CD14-positive monocyte (primary cell): ENCODE measurements around the gene TMEM144. TPM values are rescaled to one million over a fixed set of nuclear protein-coding genes. Genes with fewer than 3 reads are reported as not detected.
A peak's percentile ranks its signal among the peaks of the same experiment; 100 is the strongest.

ENCODE experiments used
- DNase-seq, 3 donors: peaks; one replicate each; pipeline ENCODE4 v3.0.0-alpha.2; 2011 to 2022
- H2AFZ ChIP-seq: 2 replicates; pipeline ENCODE4 v1.6.0; 2012; ENCODE audit warnings: mild to moderate bottlenecking, low read depth, low read length, inconsistent platforms; ENCODE audit not compliant: insufficient read depth, poor library complexity, severe bottlenecking
- H3K27ac ChIP-seq, 2 donors: 1 replicate in 1 of 2; 2 replicates in 1 of 2; pipeline ENCODE4 v1.5.1; 2012 to 2013; ENCODE audit warnings: low read length in 2 of 2, control low read depth in 1 of 2, inconsistent platforms in 1 of 2, low read depth in 1 of 2, mild to moderate bottlenecking in 1 of 2
- H3K27me3 ChIP-seq, 2 donors: one replicate each; pipeline versions ENCODE4 v1.6.0 to v1.6.1; 2011 to 2013; ENCODE audit warnings: low read length in 2 of 2; ENCODE audit not compliant: control insufficient read depth in 2 of 2, insufficient read depth in 2 of 2
- H3K36me3 ChIP-seq, 2 donors: replicated peaks in 1 of 2; 1 replicate in 1 of 2; 2 replicates in 1 of 2; pipeline versions ENCODE4 v1.5.1 to v1.6.1; 2012 to 2013; ENCODE audit warnings: low read length in 2 of 2, control low read depth in 1 of 2, inconsistent platforms in 1 of 2, mild to moderate bottlenecking in 1 of 2; ENCODE audit not compliant: insufficient read depth in 2 of 2, control insufficient read depth in 1 of 2
- H3K4me1 ChIP-seq, 2 donors: 1 replicate in 1 of 2; 2 replicates in 1 of 2; pipeline versions ENCODE4 v1.5.1 to v1.6.1; 2012 to 2013; ENCODE audit warnings: low read length in 2 of 2, control low read depth in 1 of 2, inconsistent platforms in 1 of 2, mild to moderate bottlenecking in 1 of 2, moderate library complexity in 1 of 2; ENCODE audit not compliant: insufficient read depth in 2 of 2, control insufficient read depth in 1 of 2
- H3K4me2 ChIP-seq: replicated peaks from 2 replicates; pipeline ENCODE3; 2012; ENCODE audit warnings: low read length, moderate library complexity, mild to moderate bottlenecking; ENCODE audit not compliant: poor library complexity, severe bottlenecking; ENCODE audit errors: extremely low read depth
- H3K4me3 ChIP-seq, 3 experiments: fragments of 200-600 bp in 1 of 3; sonication (generic) in 1 of 3; replicated peaks in 1 of 3; 1 replicate in 2 of 3; 2 replicates in 1 of 3; pipeline ENCODE4 v1.5.1; 2011 to 2013; ENCODE audit warnings: low read length in 3 of 3, mild to moderate bottlenecking in 3 of 3, control low read depth in 2 of 3, low read depth in 2 of 3, inconsistent platforms in 1 of 3, moderate library complexity in 1 of 3
- H3K79me2 ChIP-seq: 2 replicates; pipeline ENCODE4 v1.6.0; 2012; ENCODE audit warnings: mild to moderate bottlenecking, control low read depth, inconsistent platforms, low read length, moderate library complexity; ENCODE audit not compliant: insufficient read depth
- H3K9ac ChIP-seq: 2 replicates; pipeline ENCODE4 v1.6.0; 2017; ENCODE audit warnings: low read length, mild to moderate bottlenecking; ENCODE audit not compliant: insufficient read depth, poor library complexity, severe bottlenecking
- H3K9me3 ChIP-seq, 2 donors: replicated peaks in 1 of 2; 1 replicate in 1 of 2; 2 replicates in 1 of 2; pipeline versions ENCODE4 v1.5.1 to v1.6.1; 2012 to 2013; ENCODE audit warnings: low read length in 2 of 2, control low read depth in 1 of 2; ENCODE audit not compliant: control insufficient read depth in 1 of 2, insufficient read depth in 1 of 2
- H4K20me1 ChIP-seq: 2 replicates; pipeline ENCODE4 v1.6.0; 2012; ENCODE audit warnings: mild to moderate bottlenecking, low read length, control low read depth, moderate library complexity; ENCODE audit not compliant: insufficient read depth
- H3K27ac Mint-ChIP-seq, 7 donors: one replicate each; pipeline ENCODE4 v1.8.0; 2020; ENCODE audit warnings: mild to moderate bottlenecking in 7 of 7, mixed read lengths in 7 of 7, moderate library complexity in 6 of 7, inconsistent platforms in 2 of 7
- H3K27me3 Mint-ChIP-seq, 3 donors: one replicate each; pipeline ENCODE4 v1.8.0; 2021 to 2022; ENCODE audit warnings: low read depth in 3 of 3, mild to moderate bottlenecking in 3 of 3, mixed read lengths in 3 of 3, moderate library complexity in 3 of 3, inconsistent platforms in 1 of 3
- H3K36me3 Mint-ChIP-seq, 2 donors: one replicate each; pipeline ENCODE4 v1.8.0; 2020; ENCODE audit warnings: mixed read lengths in 2 of 2, inconsistent platforms in 1 of 2, mild to moderate bottlenecking in 1 of 2
- H3K4me1 Mint-ChIP-seq: one replicate; pipeline ENCODE4 v1.8.0; 2020; ENCODE audit warnings: mild to moderate bottlenecking, mixed read lengths
- H3K4me3 Mint-ChIP-seq, 2 donors: one replicate each; pipeline ENCODE4 v1.8.0; 2020; ENCODE audit warnings: mild to moderate bottlenecking in 2 of 2, mixed read lengths in 2 of 2, moderate library complexity in 1 of 2
- H3K9me3 Mint-ChIP-seq, 7 donors: one replicate each; pipeline ENCODE4 v1.8.0; 2020 to 2022; ENCODE audit warnings: mixed read lengths in 7 of 7, mild to moderate bottlenecking in 6 of 7, moderate library complexity in 6 of 7, inconsistent platforms in 2 of 7
- CTCF ChIP-seq: fragments of 200-600 bp; IDR thresholded peaks from one replicate; pipeline ENCODE4 v1.8.0; 2022; ENCODE audit warnings: antibody characterized with exemption, mild to moderate bottlenecking
- WGBS: methylation state at CpG from one replicate; pipeline ENCODE4 v1.1.5; 2013; ENCODE audit warnings: missing lambda C conversion rate; ENCODE audit not compliant: insufficient coverage; 5-methylcytosine and 5-hydroxymethylcytosine counted together
- intact Hi-C, 2 donors: fragments of 100-400 bp; cut with micrococcal nuclease; formaldehyde crosslinking; loops; one replicate each; pipeline versions ENCODE4 v1.15.0 to v1.15.1; 2023
- polyA plus RNA-seq, 3 donors: library from polyadenylated mRNA; depleted of rRNA in 1 of 3; unstranded in 2 of 3; stranded (reverse) in 1 of 3; fragments of 300-500 nt in 2 of 3; fragments of >200 nt in 1 of 3; fragmentation: Illumina TruSeq in 2 of 3; gene quantifications; 1 replicate in 2 of 3; 2 replicates in 1 of 3; pipeline ENCODE4 v1.2.3, GENCODE V29; 2012 to 2021

The TMEM144 gene
- polyA plus RNA-seq, 3 donors, result 1.0 to 27.9 (median 1.5) TPM

DNA sequence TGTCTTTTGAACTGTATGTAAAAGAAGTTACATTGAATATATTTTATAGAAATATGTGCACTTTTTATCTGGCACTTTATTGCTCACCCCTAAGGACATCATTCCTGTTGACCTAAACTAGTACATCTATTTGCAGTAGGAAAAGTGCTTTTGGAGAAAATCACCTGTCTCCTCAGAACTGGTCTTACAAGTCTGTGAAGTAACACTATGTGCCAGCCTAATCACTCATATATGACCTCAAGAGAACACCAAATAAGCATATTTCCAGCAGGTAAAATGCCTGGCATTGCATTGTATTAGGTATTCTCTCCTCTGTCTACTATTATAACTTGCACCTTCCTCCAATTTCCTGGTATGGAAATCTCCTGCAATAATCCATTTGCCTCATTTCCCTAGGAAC is 33.5 kb upstream of the TMEM144 start:
- Histone ChIP-seq H3K4me3 (no peak overlapping the region), H3K9ac (no peak overlapping the region), H3K36me3 (peaks cover 21 to 56% of the 10 kb centered on the region in 2 donors), H3K27me3 (no peaks in the 10 kb centered on the region), H3K27ac (no peak overlapping the region), H3K79me2 (peaks cover 62% of the 10 kb centered on the region), H3K4me2 (peak overlapping the region; percentile 16), H3K4me1 (peaks cover 30 to 36% of the 10 kb centered on the region in 2 donors), H4K20me1 (peaks cover 27% of the 10 kb centered on the region), H3K9me3 (no peaks in the 10 kb centered on the region), H2AFZ (no peak overlapping the region)
- H3K36me3 Mint-ChIP-seq, result peaks cover 46 to 68% of the 10 kb centered on the region in 2 donors
- intact Hi-C loops, result no loop called here
- H3K9me3 Mint-ChIP-seq, result no peaks in the 10 kb centered on the region
- H3K27me3 Mint-ChIP-seq, result no peaks in the 10 kb centered on the region
- H3K4me1 Mint-ChIP-seq, result peaks cover 45% of the 10 kb centered on the region
- TF ChIP-seq CTCF, result no peak
- no peak for DNase-seq
- peak overlapping the region in 1 of 7 donors; percentile 31 for H3K27ac Mint-ChIP-seq
- no peak overlapping the region for H3K4me3 Mint-ChIP-seq

DNA sequence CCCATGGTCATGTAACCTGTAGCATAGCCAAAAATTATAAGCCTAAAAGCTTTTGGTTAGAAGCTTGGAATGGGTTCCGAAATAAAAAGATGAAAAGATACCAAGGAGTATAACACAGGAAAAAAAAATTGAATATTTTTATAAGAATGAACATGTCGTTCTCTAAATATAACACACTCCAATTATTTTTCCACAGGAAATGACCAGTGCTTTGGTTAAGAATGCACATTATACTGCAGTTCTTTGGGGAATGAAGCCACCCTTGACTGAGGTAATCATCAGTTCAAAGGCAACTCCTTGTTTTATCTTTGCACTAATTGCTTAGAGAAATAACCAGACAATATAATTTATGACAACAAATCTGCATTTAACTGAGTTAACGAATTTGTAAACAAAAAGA is 30.8 kb upstream of the TMEM144 start:
- Mint-ChIP-seq H3K27ac (no peak overlapping the region), H3K9me3 (no peaks in the 10 kb centered on the region), H3K36me3 (peaks cover 62 to 82% of the 10 kb centered on the region in 2 donors), H3K27me3 (no peaks in the 10 kb centered on the region), H3K4me1 (peaks cover 25% of the 10 kb centered on the region), H3K4me3 (no peak overlapping the region)
- intact Hi-C loops, result no loop called here
- Histone ChIP-seq H3K4me3 (no peak overlapping the region), H3K4me2 (no peak overlapping the region), H2AFZ (no peak overlapping the region), H3K9me3 (no peaks in the 10 kb centered on the region), H3K9ac (no peak overlapping the region), H3K36me3 (peaks cover 28 to 82% of the 10 kb centered on the region in 2 donors), H3K27me3 (no peaks in the 10 kb centered on the region), H4K20me1 (peaks cover 26% of the 10 kb centered on the region), H3K27ac (no peak overlapping the region), H3K79me2 (peaks cover 36% of the 10 kb centered on the region), H3K4me1 (peaks cover 13 to 16% of the 10 kb centered on the region in 2 donors)
- no peak for TF ChIP-seq CTCF
- no CpG with 5 or more reads among the region's 3 CpGs for WGBS
- DNase-seq, result no peak
